HG03575 (cell line): ENCODE data around the gene NFASC.

Experiments used
- ATAC-seq: cut with Tn5 transposase; IDR thresholded peaks from one replicate; pipeline ENCODE4 v1.9.1; 2021; ENCODE audit not compliant: unreplicated experiment, insufficient number of reproducible peaks, low FRiP score; ENCODE audit errors: extremely low read depth

NFASC gene

GRCh38 chr1:204853436-204853835, 17.2 kb upstream of the NFASC start:
- no peak for ATAC-seq

- no peak for ATAC-seq
These were observed 16.4 kb upstream of the NFASC start for GRCh38 chr1:204854286-204854685.

- ATAC-seq: no peak
These were observed 12.3 kb upstream of the NFASC start for GRCh38 chr1:204858363-204858821.

- ATAC-seq: no peak
These were observed 10.8 kb upstream of the NFASC start for GRCh38 chr1:204859861-204860267.

- ATAC-seq: no peak
These were observed 7.6 kb upstream of the NFASC start for GRCh38 chr1:204863024-204863423.

GRCh38 chr1:204863730-204864129, 6.9 kb upstream of the NFASC start:
- no peak for ATAC-seq

GRCh38 chr1:204866051-204866596, 4.5 kb upstream of the NFASC start:
- ATAC-seq: no peak

- no peak for ATAC-seq
These were observed 3.5 kb upstream of the NFASC start for GRCh38 chr1:204867203-204867602.

GRCh38 chr1:204867666-204868339, 2.9 kb upstream of the NFASC start:
- ATAC-seq: no peak

- no peak for ATAC-seq
These were observed 2.3 kb upstream of the NFASC start for GRCh38 chr1:204868340-204868700.

- no peak for ATAC-seq
These were observed 1.6 kb upstream of the NFASC start for GRCh38 chr1:204869097-204869496.

- no peak for ATAC-seq
These were observed 859 bp downstream of the NFASC start for GRCh38 chr1:204871405-204872037.

- ATAC-seq: no peak
These were observed 1.7 kb downstream of the NFASC start for GRCh38 chr1:204872262-204872881.

GRCh38 chr1:204873176-204873575, 2.5 kb downstream of the NFASC start:
- ATAC-seq: no peak

GRCh38 chr1:204873714-204874113, 3.1 kb downstream of the NFASC start:
- no peak for ATAC-seq

- no peak for ATAC-seq
These were observed 3.6 kb downstream of the NFASC start for GRCh38 chr1:204874274-204874673.

- no peak for ATAC-seq
These were observed 4.6 kb downstream of the NFASC start for GRCh38 chr1:204875255-204875654.

GRCh38 chr1:204878621-204879234, 8.1 kb downstream of the NFASC start:
- no peak for ATAC-seq

- ATAC-seq: no peak
These were observed 8.7 kb downstream of the NFASC start for GRCh38 chr1:204879351-204879750.

GRCh38 chr1:204880906-204881305, 10.2 kb downstream of the NFASC start:
- ATAC-seq: no peak
